Heart left ventricle (tissue), 13 donors: ENCODE measurements around the gene TMOD4.

Experiments used
- POLR2A ChIP-seq, 2 donors: fragments of 450-650 bp; IDR thresholded peaks; one replicate each; pipeline ENCODE4 v1.6.1; 2017; ENCODE audit warnings: antibody characterized with exemption in 2 of 2, mild to moderate bottlenecking in 2 of 2, moderate library complexity in 2 of 2
- TF ChIP-seq, protein P1 (sequence below), 12 donors: fragments of 200-600 bp; sonication (generic) in 4 of 12; IDR thresholded peaks; one replicate each; pipeline versions ENCODE4 v1.5.0 to v1.8.0; 2018 to 2022; ENCODE audit warnings: antibody characterized with exemption in 12 of 12, mild to moderate bottlenecking in 5 of 12
- donor health status: ischemic (EF 13 %, LVEDD 7.1; RV severe dilation, severe dysfunction).
- donor health status: DM: no; HTN: yes; CAD: no.
- donor health status: DM: no; HTN: no; CAD: no.
- donor health status: ischemic (EF 25% LVEDD 6.9; RV normal size, moderate dysfunction).
- donor health status: ischemic (EF 25% LVEDD 5.7; RV mildly dilated, moderate dysfunction).
- donor health status: ischemic (EF 35%, LVEDD 5.7; RV mildly dilated, moderate dysfunction).
- donor health status: nonischemic (EF 11% LVEDD 7.7; RV severe dilation, severe dysfunction).
- donor health status: DM: yes; HTN: yes; CAD: no.
- donor health status: PGD.
- donor health status: ischemic (EF 29% LVEDD 5.4; RV normal size, mild dysfunction).
- donor health status: nonischemic (EF 23%, LVEDD 6.1; RV moderate dilation, normal function).

DNA sequence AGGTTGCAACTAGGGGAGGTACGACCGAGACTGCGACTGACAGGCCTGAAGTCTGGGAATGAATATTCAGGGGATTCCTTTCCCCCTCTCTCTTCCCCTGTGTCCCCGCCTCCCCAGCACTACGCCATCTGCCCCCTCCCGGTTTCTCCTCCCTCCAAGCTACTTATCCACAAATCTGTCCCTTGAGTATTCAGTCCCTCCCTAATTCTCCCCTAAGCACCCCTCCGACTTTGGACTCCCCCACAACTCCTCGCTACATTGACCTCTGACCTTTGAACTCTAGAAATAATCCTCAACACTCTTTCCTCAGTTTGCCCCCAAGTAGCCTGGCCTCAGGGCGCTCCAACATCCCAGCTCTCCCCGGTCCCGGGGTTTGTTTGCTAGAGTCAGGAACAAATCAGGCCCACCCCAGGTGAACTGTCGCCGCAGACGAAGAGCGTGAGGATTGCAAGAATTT, 10.5 kb downstream of the TMOD4 start:
- TF ChIP-seq, protein P1, sequence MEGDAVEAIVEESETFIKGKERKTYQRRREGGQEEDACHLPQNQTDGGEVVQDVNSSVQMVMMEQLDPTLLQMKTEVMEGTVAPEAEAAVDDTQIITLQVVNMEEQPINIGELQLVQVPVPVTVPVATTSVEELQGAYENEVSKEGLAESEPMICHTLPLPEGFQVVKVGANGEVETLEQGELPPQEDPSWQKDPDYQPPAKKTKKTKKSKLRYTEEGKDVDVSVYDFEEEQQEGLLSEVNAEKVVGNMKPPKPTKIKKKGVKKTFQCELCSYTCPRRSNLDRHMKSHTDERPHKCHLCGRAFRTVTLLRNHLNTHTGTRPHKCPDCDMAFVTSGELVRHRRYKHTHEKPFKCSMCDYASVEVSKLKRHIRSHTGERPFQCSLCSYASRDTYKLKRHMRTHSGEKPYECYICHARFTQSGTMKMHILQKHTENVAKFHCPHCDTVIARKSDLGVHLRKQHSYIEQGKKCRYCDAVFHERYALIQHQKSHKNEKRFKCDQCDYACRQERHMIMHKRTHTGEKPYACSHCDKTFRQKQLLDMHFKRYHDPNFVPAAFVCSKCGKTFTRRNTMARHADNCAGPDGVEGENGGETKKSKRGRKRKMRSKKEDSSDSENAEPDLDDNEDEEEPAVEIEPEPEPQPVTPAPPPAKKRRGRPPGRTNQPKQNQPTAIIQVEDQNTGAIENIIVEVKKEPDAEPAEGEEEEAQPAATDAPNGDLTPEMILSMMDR (IDR thresholded peaks at IDR 0.05) = no peak
- no peak for TF ChIP-seq POLR2A (IDR thresholded peaks at IDR 0.05)
